ENCODE results near the gene TUBB2B.

DNA sequence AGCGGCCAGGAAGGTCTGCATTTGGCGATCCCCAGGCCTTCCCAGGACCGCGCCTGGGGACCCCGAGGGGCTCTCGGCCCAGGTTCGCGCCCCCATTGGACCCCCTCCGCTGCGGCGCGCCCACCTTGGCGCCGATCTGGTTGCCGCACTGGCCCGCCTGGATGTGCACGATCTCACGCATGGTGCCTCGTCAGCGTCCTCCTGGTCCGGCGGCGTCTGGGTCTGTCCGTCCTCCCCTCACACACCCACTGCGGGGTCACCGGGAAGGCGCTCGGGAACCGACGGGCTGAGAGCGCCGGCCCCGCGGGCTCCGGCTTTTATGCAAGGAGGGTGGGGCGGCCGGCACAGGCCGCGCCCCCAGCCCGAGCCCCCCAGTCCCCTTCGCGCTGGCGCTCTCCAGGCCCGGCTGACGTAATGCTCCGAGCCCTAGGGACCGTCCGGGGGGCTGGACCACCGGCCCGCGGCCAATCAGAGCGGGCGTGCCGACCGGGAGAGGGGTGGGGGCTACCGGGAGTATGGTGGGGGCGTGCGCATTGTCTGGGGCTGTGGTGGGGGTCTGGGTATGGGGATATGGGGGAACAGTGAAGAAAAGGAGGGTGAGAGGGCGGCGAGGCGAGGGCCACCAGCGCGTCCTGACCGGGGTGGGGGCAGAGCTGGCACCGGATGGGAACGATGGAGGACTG lies at the start of gene TUBB2B:
- TF ChIP-seq POLR2AphosphoS5 (IDR thresholded peaks at IDR 0.05; ENCODE audit: low read depth, low read length) = no peak
- no peak for TF ChIP-seq TAF1 (IDR thresholded peaks at IDR 0.05; ENCODE audit: borderline replicate concordance, insufficient read depth, low read length)
- no peak for TF ChIP-seq SIN3A (IDR thresholded peaks at IDR 0.05; ENCODE audit: borderline replicate concordance, insufficient read depth, low read length)
